BLaER1 (cell line): ENCODE measurements around the gene ATP5F1D.

Experiments used
- H3K27ac ChIP-seq: shearing (Covaris generic); formaldehyde crosslinking; 2 replicates; pipeline ENCODE4 v1.8.1; 2022
- H3K27me3 ChIP-seq: shearing (Covaris generic); formaldehyde crosslinking; 2 replicates; pipeline ENCODE4 v1.8.1; 2022
- H3K36me3 ChIP-seq: shearing (Covaris generic); formaldehyde crosslinking; 2 replicates; pipeline ENCODE4 v1.8.1; 2022
- H3K4me1 ChIP-seq: shearing (Covaris generic); formaldehyde crosslinking; 2 replicates; pipeline ENCODE4 v1.8.1; 2022
- H3K4me2 ChIP-seq: shearing (Covaris generic); formaldehyde crosslinking; 2 replicates; pipeline ENCODE4 v1.8.1; 2022
- H3K4me3 ChIP-seq: shearing (Covaris generic); formaldehyde crosslinking; 2 replicates; pipeline ENCODE4 v1.8.1; 2022
- H3K9ac ChIP-seq: shearing (Covaris generic); formaldehyde crosslinking; 2 replicates; pipeline ENCODE4 v1.8.1; 2022
- H3K9me3 ChIP-seq: shearing (Covaris generic); formaldehyde crosslinking; 2 replicates; pipeline ENCODE4 v1.8.1; 2022
- H4K20me1 ChIP-seq: shearing (Covaris generic); formaldehyde crosslinking; 2 replicates; pipeline ENCODE4 v1.8.1; 2022
- Cebpa-rat ChIP-seq: shearing (Covaris generic); IDR thresholded peaks from 2 replicates; pipeline ENCODE4 v1.8.1; 2022

The ATP5F1D gene

GRCh38 chr19:1220477-1220930 is 21.0 kb upstream of the ATP5F1D start:
- H3K27ac ChIP-seq = no peak overlapping the region
- H3K4me3 ChIP-seq = no peak overlapping the region
- no peaks in the 10 kb centered on the region for H3K27me3 ChIP-seq
- H3K4me2 ChIP-seq = no peak overlapping the region
- peaks cover 95% of the 10 kb centered on the region for H3K36me3 ChIP-seq
- no peaks in the 10 kb centered on the region for H3K9me3 ChIP-seq
- H3K4me1 ChIP-seq = peaks cover 26% of the 10 kb centered on the region
- no peak for TF ChIP-seq Cebpa-rat
- H3K9ac ChIP-seq = no peak overlapping the region
- H4K20me1 ChIP-seq = peaks cover 98% of the 10 kb centered on the region

GRCh38 chr19:1220976-1221903 is 20.3 kb upstream of the ATP5F1D start:
- TF ChIP-seq Cebpa-rat = no peak
- H3K27me3 ChIP-seq = no peaks in the 10 kb centered on the region
- H3K9ac ChIP-seq = no peak overlapping the region
- no peaks in the 10 kb centered on the region for H3K9me3 ChIP-seq
- H4K20me1 ChIP-seq = peaks cover 98% of the 10 kb centered on the region
- H3K4me1 ChIP-seq = peaks cover 24% of the 10 kb centered on the region
- H3K36me3 ChIP-seq = peaks cover 95% of the 10 kb centered on the region
- H3K4me3 ChIP-seq = no peak overlapping the region
- H3K4me2 ChIP-seq = no peak overlapping the region
- no peak overlapping the region for H3K27ac ChIP-seq

GRCh38 chr19:1221904-1222255 is 19.7 kb upstream of the ATP5F1D start:
- Histone ChIP-seq H3K4me2 (no peak overlapping the region), H3K27ac (no peak overlapping the region), H4K20me1 (peaks cover 98% of the 10 kb centered on the region), H3K27me3 (no peaks in the 10 kb centered on the region), H3K4me1 (peaks cover 24% of the 10 kb centered on the region), H3K4me3 (no peak overlapping the region), H3K9ac (no peak overlapping the region), H3K36me3 (peaks cover 95% of the 10 kb centered on the region), H3K9me3 (no peaks in the 10 kb centered on the region)
- TF ChIP-seq Cebpa-rat = no peak

GRCh38 chr19:1222394-1222793 is 19.2 kb upstream of the ATP5F1D start:
- 0 out of 2 replicates have a peak overlapping the region, but pooled peaks have one; percentile 14 for H3K4me2 ChIP-seq
- H3K4me1 ChIP-seq = peaks cover 21% of the 10 kb centered on the region
- H3K36me3 ChIP-seq = peaks cover 95% of the 10 kb centered on the region
- TF ChIP-seq Cebpa-rat = no peak
- H3K9ac ChIP-seq = no peak overlapping the region
- peaks cover 98% of the 10 kb centered on the region for H4K20me1 ChIP-seq
- H3K27ac ChIP-seq = no peak overlapping the region
- H3K4me3 ChIP-seq = no peak overlapping the region
- H3K9me3 ChIP-seq = no peaks in the 10 kb centered on the region
- no peaks in the 10 kb centered on the region for H3K27me3 ChIP-seq

GRCh38 chr19:1223018-1223855 is 18.3 kb upstream of the ATP5F1D start:
- Histone ChIP-seq H3K27me3 (no peaks in the 10 kb centered on the region), H3K4me3 (no peak overlapping the region), H3K9ac (no peak overlapping the region), H3K4me1 (peaks cover 18% of the 10 kb centered on the region), H3K36me3 (peaks cover 97% of the 10 kb centered on the region), H3K9me3 (no peaks in the 10 kb centered on the region), H3K4me2 (0 out of 2 replicates have a peak overlapping the region, but pooled peaks have one; percentile 14), H4K20me1 (peaks cover 96% of the 10 kb centered on the region), H3K27ac (no peak overlapping the region)
- no peak for TF ChIP-seq Cebpa-rat

GRCh38 chr19:1224047-1224825 is 17.3 kb upstream of the ATP5F1D start:
- Histone ChIP-seq H3K27me3 (no peaks in the 10 kb centered on the region), H3K36me3 (peaks cover 98% of the 10 kb centered on the region), H4K20me1 (peaks cover 86% of the 10 kb centered on the region), H3K4me3 (no peak overlapping the region), H3K9ac (peak overlapping the region; percentile 45; the same call in 1 of the 2 replicates), H3K27ac (no peak overlapping the region), H3K4me1 (peaks cover 11% of the 10 kb centered on the region), H3K9me3 (no peaks in the 10 kb centered on the region), H3K4me2 (no peak overlapping the region)
- no peak for TF ChIP-seq Cebpa-rat

GRCh38 chr19:1224847-1225246 is 16.7 kb upstream of the ATP5F1D start:
- Histone ChIP-seq H3K9ac (peak overlapping the region; percentile 45; the same call in 1 of the 2 replicates), H3K4me3 (no peak overlapping the region), H3K4me2 (no peak overlapping the region), H3K27ac (no peak overlapping the region), H3K27me3 (no peaks in the 10 kb centered on the region), H4K20me1 (peaks cover 81% of the 10 kb centered on the region), H3K9me3 (no peaks in the 10 kb centered on the region), H3K4me1 (peaks cover 11% of the 10 kb centered on the region), H3K36me3 (peaks cover 93% of the 10 kb centered on the region)
- TF ChIP-seq Cebpa-rat = no peak

- Histone ChIP-seq H3K27me3 (no peaks in the 10 kb centered on the region), H3K27ac (no peak overlapping the region), H3K4me2 (no peak overlapping the region), H3K9me3 (no peaks in the 10 kb centered on the region), H3K4me1 (peaks cover 11% of the 10 kb centered on the region), H3K36me3 (peaks cover 85% of the 10 kb centered on the region), H3K4me3 (no peak overlapping the region), H4K20me1 (peaks cover 73% of the 10 kb centered on the region), H3K9ac (no peak overlapping the region)
- TF ChIP-seq Cebpa-rat = no peak
Observed at GRCh38 chr19:1225440-1226226, 15.9 kb upstream of the ATP5F1D start.

GRCh38 chr19:1226227-1226518 is 15.4 kb upstream of the ATP5F1D start:
- Histone ChIP-seq H3K9me3 (no peaks in the 10 kb centered on the region), H3K9ac (no peak overlapping the region), H3K27ac (no peak overlapping the region), H3K36me3 (peaks cover 80% of the 10 kb centered on the region), H3K4me1 (peaks cover 11% of the 10 kb centered on the region), H4K20me1 (peaks cover 68% of the 10 kb centered on the region), H3K27me3 (no peaks in the 10 kb centered on the region), H3K4me3 (no peak overlapping the region), H3K4me2 (no peak overlapping the region)
- TF ChIP-seq Cebpa-rat = no peak
